Measurements from ENCODE around the gene PPM1K.

PPM1K gene

GRCh38 chr4:88223516-88223915, 60.8 kb downstream of the PPM1K start:
- DNase-seq (ENCODE audit: low read depth in 1 of 2, low spot score in 1 of 2), result no peak

DNA sequence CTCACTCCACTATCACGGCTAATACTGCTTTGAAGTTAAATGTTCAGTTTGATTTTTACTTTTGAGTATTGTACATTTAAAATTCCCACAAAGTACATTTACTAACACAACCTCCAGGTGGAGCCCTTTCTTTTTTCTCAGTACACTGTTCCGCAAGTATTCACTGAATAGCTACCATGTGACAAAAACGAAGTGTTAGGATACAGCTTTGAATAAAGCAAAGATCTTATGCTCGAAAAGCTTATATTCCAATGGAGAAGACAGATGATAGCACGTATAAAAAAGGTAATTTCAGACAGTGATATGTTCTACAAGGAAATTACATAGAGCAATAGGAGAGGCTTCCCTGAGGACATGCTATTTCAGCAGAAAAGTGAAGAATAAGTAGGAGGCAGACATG, 65.3 kb downstream of the PPM1K start:
- no peak for DNase-seq (ENCODE audit: low read depth in 1 of 2, low spot score in 1 of 2)

- DNase-seq (ENCODE audit: low read depth in 1 of 2, low spot score in 1 of 2), result no peak
These were observed 67.2 kb downstream of the PPM1K start for GRCh38 chr4:88217169-88217568.

DNA sequence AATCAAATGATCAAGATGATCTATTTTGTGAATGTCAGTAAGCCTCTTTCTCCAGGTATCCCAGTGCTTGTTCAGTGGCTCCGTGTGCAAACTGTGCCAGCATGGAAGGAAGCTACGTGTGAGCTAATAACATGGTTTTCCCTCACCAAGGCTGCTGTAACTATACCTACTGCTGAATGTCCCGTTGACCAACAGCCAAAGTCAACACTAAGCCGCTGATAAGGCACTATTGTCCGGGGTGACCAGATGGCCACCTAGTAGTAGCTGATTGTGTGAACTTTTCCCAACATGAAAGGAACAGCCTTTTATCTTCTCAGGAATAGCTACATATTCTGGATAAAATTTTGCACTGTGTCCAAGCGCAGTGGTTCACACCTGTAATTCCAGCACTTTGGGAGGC, 68.0 kb downstream of the PPM1K start:
- no peak for DNase-seq (ENCODE audit: low read depth in 1 of 2, low spot score in 1 of 2)

GRCh38 chr4:88215351-88215750, 69.0 kb downstream of the PPM1K start:
- DNase-seq (ENCODE audit: low read depth in 1 of 2, low spot score in 1 of 2), result no peak

- DNase-seq (ENCODE audit: low read depth in 1 of 2, low spot score in 1 of 2), result no peak
These were observed 72.2 kb downstream of the PPM1K start for GRCh38 chr4:88212253-88212561.

DNA sequence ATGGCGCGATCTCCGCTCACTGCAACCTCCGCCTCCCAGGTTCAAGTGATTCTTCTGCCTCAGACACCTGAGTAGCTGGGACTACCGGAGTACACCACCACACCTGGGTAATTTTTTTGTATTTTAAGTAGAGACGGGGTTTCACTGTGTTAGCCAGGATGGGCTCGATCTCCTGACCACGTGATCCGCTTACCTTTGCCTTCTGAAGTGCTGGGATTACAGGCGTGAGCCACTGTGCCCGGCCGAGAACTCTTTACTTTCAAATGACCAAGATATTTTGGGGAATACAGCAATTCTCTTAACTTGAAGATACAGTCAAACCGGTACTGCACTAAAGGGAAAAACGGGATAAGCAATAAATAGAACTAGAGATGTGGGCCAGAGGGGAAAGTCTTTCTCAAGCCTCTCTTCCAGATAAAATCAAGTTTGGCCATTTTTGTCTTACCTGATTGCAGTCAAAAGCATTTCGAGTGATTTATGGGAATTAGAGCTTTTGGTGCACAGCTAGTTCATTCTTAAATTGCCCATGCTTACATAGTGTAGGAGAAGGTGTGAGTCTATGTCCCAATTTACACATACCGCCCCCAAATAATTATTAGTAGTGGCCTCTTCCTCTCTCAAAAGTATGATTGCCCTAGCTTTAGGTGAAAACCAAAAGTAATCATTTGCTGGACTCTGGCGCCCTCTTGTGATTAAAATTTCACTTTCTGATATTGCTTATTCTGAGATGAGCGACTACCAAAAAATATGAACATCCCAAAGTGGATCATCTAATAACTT, 72.7 kb downstream of the PPM1K start:
- no peak for DNase-seq (ENCODE audit: low read depth in 1 of 2, low spot score in 1 of 2)

DNA sequence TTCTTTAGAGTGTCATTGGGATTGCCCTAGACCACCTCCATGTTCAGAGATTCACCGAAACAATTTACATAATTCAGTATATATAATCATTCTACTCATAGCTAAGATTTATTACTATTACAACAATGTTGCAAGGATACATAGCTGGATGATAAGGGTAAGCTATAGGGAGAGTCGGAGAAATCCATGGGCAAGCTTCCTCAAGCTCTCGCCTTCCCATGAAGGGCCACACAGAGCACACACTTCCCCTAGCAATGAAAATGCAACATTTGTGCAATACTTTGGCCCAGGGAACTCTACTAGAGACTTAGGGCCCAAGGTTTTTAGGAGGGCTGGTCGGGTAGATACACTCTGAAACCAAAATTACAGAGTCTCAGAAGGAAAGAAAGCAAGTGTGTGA, 76.2 kb downstream of the PPM1K start:
- DNase-seq (ENCODE audit: low read depth in 1 of 2, low spot score in 1 of 2), result no peak

Measured in stimulated activated CD4-positive, alpha-beta T cell treated with anti-CD3 and anti-CD28 coated beads, Interleukin-15, amount 100 ng/mL, for 1 hour (primary cell).